HepG2 (cell line): Measurements from ENCODE around the gene USP15. TPM values are rescaled to one million over a fixed set of nuclear protein-coding genes. Genes with fewer than 3 reads are reported as not detected.

Experiments used
- ATAC-seq: fragments of 200-7000 bp; cut with Tn5 transposase; 3 replicates; pipeline ENCODE4 v1.9.1; 2020; ENCODE audit warnings: mild to moderate bottlenecking, moderate library complexity
- BruUV-seq: library from RNA; stranded (reverse); fragments of 400-500 nt; replicated peaks from 2 replicates; lab custom pipeline; 2021; lab: Mats Ljungman, UMichigan
- CTCF ChIA-PET: fragments of 300-600 bp; formaldehyde crosslinking; extraction: SDS; loops from one replicate; lab custom pipeline; 2021; ENCODE audit warnings: low total read pairs, inconsistent platforms, low intra/inter-chr PET ratio; lab: Yijun Ruan, JAX
- POLR2A ChIA-PET: fragments of 350-600 bp; sonication (Branson Sonifier 250); formaldehyde crosslinking; loops from one replicate; lab custom pipeline; 2020; ENCODE audit warnings: antibody characterized with exemption, inconsistent platforms; lab: Yijun Ruan, JAX
- DNase-seq: peaks from one replicate; pipeline ENCODE4 v3.0.0-alpha.2; 2015; ENCODE audit warnings: low spot score
- FAIRE-seq: peaks from 3 replicates; lab custom pipeline; 2011; peaks lifted over from hg19 to GRCh38; lab: Jason Lieb, UNC
- H2AFZ ChIP-seq: one replicate; pipeline ENCODE4 v1.6.1; 2011; ENCODE audit warnings: low read length, inconsistent platforms
- H3K27ac ChIP-seq: fragments of 300-600 bp; 3 replicates; pipeline ENCODE4 v1.8.0; 2011; ENCODE audit warnings: mixed run types, mild to moderate bottlenecking, mixed read lengths, low read length, inconsistent platforms; ENCODE audit not compliant: insufficient read depth; ENCODE audit errors: extremely low read length
- H3K27me3 ChIP-seq, 2 experiments: fragments of 200-600 bp in 1 of 2; 2 replicates in 1 of 2; 3 replicates in 1 of 2; pipeline versions ENCODE4 v1.6.0 to v1.8.0; 2011; ENCODE audit warnings: low read length in 2 of 2, mild to moderate bottlenecking in 2 of 2, moderate library complexity in 2 of 2, inconsistent platforms in 1 of 2; ENCODE audit not compliant: insufficient read depth in 2 of 2, control insufficient read depth in 1 of 2
- H3K36me3 ChIP-seq, 2 experiments: fragments of 200-600 bp in 1 of 2; replicated peaks in 1 of 2; 2 replicates in 1 of 2; 3 replicates in 1 of 2; pipeline versions ENCODE4 v1.5.1 to v1.8.0; 2011; ENCODE audit warnings: low read length in 2 of 2, inconsistent platforms in 1 of 2; ENCODE audit not compliant: insufficient read depth in 2 of 2, control insufficient read depth in 1 of 2
- H3K4me1 ChIP-seq: 2 replicates; pipeline ENCODE4 v1.5.1; 2012; ENCODE audit warnings: low read length, inconsistent platforms; ENCODE audit not compliant: insufficient read depth
- H3K4me2 ChIP-seq: 2 replicates; pipeline ENCODE4 v1.6.0; 2011; ENCODE audit warnings: low read depth, low read length, inconsistent platforms
- H3K4me3 ChIP-seq, 3 experiments: fragments of 200-600 bp in 1 of 3; sonication (generic), shearing (Covaris generic) in 1 of 3; replicated peaks in 1 of 3; 2 replicates each; pipeline ENCODE4 v1.5.1; 2011 to 2016; ENCODE audit warnings: low read length in 3 of 3, inconsistent platforms in 2 of 3, low read depth in 2 of 3, mild to moderate bottlenecking in 2 of 3, control low read depth in 1 of 3, mixed read lengths in 1 of 3; ENCODE audit not compliant: insufficient read depth in 1 of 3
- H3K79me2 ChIP-seq: one replicate; pipeline ENCODE4 v1.6.1; 2011; ENCODE audit warnings: low read length, inconsistent platforms; ENCODE audit not compliant: insufficient read depth
- H3K9ac ChIP-seq: 2 replicates; pipeline ENCODE4 v1.6.0; 2011; ENCODE audit warnings: mild to moderate bottlenecking, low read depth, low read length, inconsistent platforms; ENCODE audit not compliant: insufficient read depth
- H3K9me3 ChIP-seq: 2 replicates; pipeline ENCODE4 v1.5.1; 2012; ENCODE audit warnings: mild to moderate bottlenecking, low read length
- H4K20me1 ChIP-seq: 2 replicates; pipeline ENCODE4 v1.6.0; 2011; ENCODE audit warnings: inconsistent platforms, mild to moderate bottlenecking, low read length, moderate library complexity; ENCODE audit not compliant: insufficient read depth
- CBFB ChIP-seq: sonication (generic); formaldehyde crosslinking; IDR thresholded peaks from 2 replicates; pipeline ENCODE4 v1.4.0; 2020; ENCODE audit warnings: missing genetic modification reagents
- DRAP1 ChIP-seq: IDR thresholded peaks from 2 replicates; pipeline ENCODE4 v1.6.1; 2016; ENCODE audit warnings: missing genetic modification reagents, missing compliant biosample characterization
- THRA ChIP-seq: sonication (generic); formaldehyde crosslinking; IDR thresholded peaks from 2 replicates; pipeline ENCODE4 v1.4.0; 2020; ENCODE audit warnings: missing genetic modification reagents, borderline replicate concordance
- ZNF362 ChIP-seq: sonication (generic); formaldehyde crosslinking; IDR thresholded peaks from 2 replicates; pipeline ENCODE4 v1.4.0; 2020; ENCODE audit warnings: missing genetic modification reagents, mild to moderate bottlenecking, borderline replicate concordance
- ZNF691 ChIP-seq: sonication (generic); formaldehyde crosslinking; IDR thresholded peaks from 2 replicates; pipeline ENCODE4 v1.4.0; 2020; ENCODE audit warnings: missing genetic modification reagents, low read depth, mild to moderate bottlenecking, borderline replicate concordance
- ZSCAN5A ChIP-seq: sonication (generic); formaldehyde crosslinking; IDR thresholded peaks from 2 replicates; pipeline ENCODE4 v1.8.0; 2022; ENCODE audit warnings: mild to moderate bottlenecking, missing genetic modification reagents, borderline replicate concordance
- WGBS: methylation state at CpG from one replicate; pipeline ENCODE4 v1.1.6; 2017; ENCODE audit warnings: low lambda C conversion rate; 5-methylcytosine and 5-hydroxymethylcytosine counted together
- in situ Hi-C: cut with HindIII; loops from 2 replicates; pipeline ENCODE4 v1.10.0; 2017; ENCODE audit warnings: low pct_unique_long_range_greater_than_20kb; ENCODE audit not compliant: extremely low pct_ligation_motif_present
- intact Hi-C: fragments of 100-400 bp; cut with micrococcal nuclease; formaldehyde crosslinking; loops from one replicate; pipeline ENCODE4 v1.10.0; 2022; ENCODE audit not compliant: unreplicated experiment
- polyA plus RNA-seq, 8 experiments: library from polyadenylated mRNA; depleted of rRNA in 3 of 8; stranded (reverse) in 7 of 8; unstranded in 1 of 8; fragments of >200 nt; fragmentation: Illumina TruSeq in 4 of 8; extraction: Trizol in 4 of 8; gene quantifications; 2 replicates each; pipeline versions ENCODE4 v1.2.1 to v1.2.3, GENCODE V29; 2011 to 2016; ENCODE audit warnings: low read depth in 4 of 8, missing spikeins in 1 of 8, mixed read lengths in 1 of 8; ENCODE audit not compliant: insufficient read depth in 1 of 8
- total RNA-seq, 5 experiments: library from RNA; depleted of rRNA; stranded (reverse); fragments of >200 nt; fragmentation: Illumina TruSeq; extraction: Trizol; gene quantifications; 2 replicates each; pipeline ENCODE4 v1.2.3, GENCODE V29; 2016; ENCODE audit warnings: low read depth in 1 of 5

The USP15 gene
- total and polyA plus RNA-seq, 2 of the 13 experiments (the other 11 are each of a cell fraction or from before 2014, with no cell fraction given), result 17.3 to 51.7 TPM

- TF ChIP-seq ZNF691 (CRISPR knock-in tag) (no peak), ZNF362 (no peak), DRAP1 (no peak), ZSCAN5A (CRISPR knock-in tag) (peak; percentile 33; the same call in 1 of the 2 replicates), CBFB (no peak), THRA (CRISPR knock-in tag) (no peak)
- ChIA-PET CTCF (no interaction called here), POLR2A (no interaction called here)
- Histone ChIP-seq H3K4me3 (no peak overlapping the region), H3K79me2 (no peaks in the 10 kb centered on the region), H2AFZ (no peak overlapping the region), H3K36me3 (peaks cover 5 to 43% of the 10 kb centered on the region in 2 experiments; a peak in 4 of 5 replicates), H3K9me3 (no peaks in the 10 kb centered on the region), H3K4me1 (peaks cover 10% of the 10 kb centered on the region), H4K20me1 (no peaks in the 10 kb centered on the region), H3K4me2 (no peak overlapping the region), H3K27ac (no peak overlapping the region), H3K9ac (no peak overlapping the region), H3K27me3 (no peaks in the 10 kb centered on the region)
- no TSS peak for BruUV-seq
- DNase-seq, result no peak
- ATAC-seq, result no peak
- intact Hi-C loops, result no loop called here
- 97% methylated on average over 2 of the region's 2 CpGs for WGBS
- FAIRE-seq, result no peak
- in situ Hi-C loops, result no loop called here
Observed at GRCh38 chr12:62319058-62319457, 58.9 kb downstream of the USP15 start.
